Ishikawa (cell line): Measurements from ENCODE around the gene GORASP1.

Experiments
- CEBPB ChIP-seq: IDR thresholded peaks from 2 replicates; pipeline ENCODE4 v1.6.1; 2012
- CREB1 ChIP-seq: IDR thresholded peaks from 2 replicates; pipeline ENCODE4 v1.6.1; 2012; ENCODE audit warnings: low read depth
- EGR1 ChIP-seq: IDR thresholded peaks from 2 replicates; pipeline ENCODE4 v1.6.1; 2012
- EP300 ChIP-seq: IDR thresholded peaks from 2 replicates; pipeline ENCODE4 v1.6.1; 2012; ENCODE audit warnings: borderline replicate concordance
- FOXM1 ChIP-seq: IDR thresholded peaks from 2 replicates; pipeline ENCODE4 v1.6.1; 2012; ENCODE audit warnings: low read depth, borderline replicate concordance
- NFIC ChIP-seq: IDR thresholded peaks from 2 replicates; pipeline ENCODE4 v1.6.1; 2012
- RAD21 ChIP-seq: IDR thresholded peaks from 2 replicates; pipeline ENCODE4 v1.6.1; 2012; ENCODE audit warnings: low read depth
- TAF1 ChIP-seq: IDR thresholded peaks from 2 replicates; pipeline ENCODE4 v1.6.1; 2012; ENCODE audit warnings: low read depth, mild to moderate bottlenecking
- TCF12 ChIP-seq: IDR thresholded peaks from 2 replicates; pipeline ENCODE4 v1.6.1; 2012; ENCODE audit warnings: low read depth
- TEAD4 ChIP-seq: IDR thresholded peaks from 2 replicates; pipeline ENCODE4 v1.6.1; 2012
- YY1 ChIP-seq: IDR thresholded peaks from 2 replicates; pipeline ENCODE4 v1.6.1; 2012; ENCODE audit warnings: low read depth
- ZBTB7A ChIP-seq: IDR thresholded peaks from 2 replicates; pipeline ENCODE4 v1.6.1; 2012; ENCODE audit warnings: low read depth
- TF ChIP-seq, protein P1 (sequence below): IDR thresholded peaks from 2 replicates; pipeline ENCODE4 v1.6.1; 2012
- TF ChIP-seq, protein P2 (sequence below): IDR thresholded peaks from 2 replicates; pipeline ENCODE4 v1.6.1; 2012
- TF ChIP-seq, protein P3 (sequence below): IDR thresholded peaks from 2 replicates; pipeline ENCODE4 v1.6.1; 2012; ENCODE audit warnings: low read depth, mild to moderate bottlenecking

GORASP1 gene

DNA sequence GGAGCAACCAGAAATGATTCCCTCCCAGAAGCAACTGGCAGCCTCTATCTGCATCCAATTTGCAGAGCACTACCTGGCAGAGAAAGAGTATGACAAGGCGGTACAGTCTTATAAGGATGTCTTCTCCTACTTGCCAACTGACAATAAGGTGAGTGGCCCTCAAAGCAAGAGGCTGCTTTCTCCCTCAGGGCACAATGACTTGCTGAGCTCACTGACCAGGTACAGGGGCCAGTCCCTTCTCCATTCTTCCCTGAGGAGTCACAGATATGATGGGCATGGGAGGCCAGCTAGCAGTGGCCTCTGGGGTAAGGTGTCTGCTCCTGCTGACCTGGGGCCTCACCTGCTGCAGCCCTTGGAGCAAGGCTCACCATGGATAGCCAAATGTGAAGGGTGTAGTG lies 25.7 kb upstream of the GORASP1 start:
- TF ChIP-seq EGR1 = no peak
- TF ChIP-seq NFIC = no peak
- no peak for TF ChIP-seq EP300
- TF ChIP-seq, protein P1, sequence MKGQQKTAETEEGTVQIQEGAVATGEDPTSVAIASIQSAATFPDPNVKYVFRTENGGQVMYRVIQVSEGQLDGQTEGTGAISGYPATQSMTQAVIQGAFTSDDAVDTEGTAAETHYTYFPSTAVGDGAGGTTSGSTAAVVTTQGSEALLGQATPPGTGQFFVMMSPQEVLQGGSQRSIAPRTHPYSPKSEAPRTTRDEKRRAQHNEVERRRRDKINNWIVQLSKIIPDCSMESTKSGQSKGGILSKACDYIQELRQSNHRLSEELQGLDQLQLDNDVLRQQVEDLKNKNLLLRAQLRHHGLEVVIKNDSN = no peak
- no peak for TF ChIP-seq CEBPB
- TF ChIP-seq, protein P2, sequence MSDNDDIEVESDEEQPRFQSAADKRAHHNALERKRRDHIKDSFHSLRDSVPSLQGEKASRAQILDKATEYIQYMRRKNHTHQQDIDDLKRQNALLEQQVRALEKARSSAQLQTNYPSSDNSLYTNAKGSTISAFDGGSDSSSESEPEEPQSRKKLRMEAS = no peak
- no peak for TF ChIP-seq ZBTB7A
- TF ChIP-seq RAD21 = no peak
- TF ChIP-seq CREB1 = no peak
- TF ChIP-seq TAF1 = no peak
- no peak for TF ChIP-seq YY1
- no peak for TF ChIP-seq TEAD4
- no peak for TF ChIP-seq FOXM1
- TF ChIP-seq, protein P3, sequence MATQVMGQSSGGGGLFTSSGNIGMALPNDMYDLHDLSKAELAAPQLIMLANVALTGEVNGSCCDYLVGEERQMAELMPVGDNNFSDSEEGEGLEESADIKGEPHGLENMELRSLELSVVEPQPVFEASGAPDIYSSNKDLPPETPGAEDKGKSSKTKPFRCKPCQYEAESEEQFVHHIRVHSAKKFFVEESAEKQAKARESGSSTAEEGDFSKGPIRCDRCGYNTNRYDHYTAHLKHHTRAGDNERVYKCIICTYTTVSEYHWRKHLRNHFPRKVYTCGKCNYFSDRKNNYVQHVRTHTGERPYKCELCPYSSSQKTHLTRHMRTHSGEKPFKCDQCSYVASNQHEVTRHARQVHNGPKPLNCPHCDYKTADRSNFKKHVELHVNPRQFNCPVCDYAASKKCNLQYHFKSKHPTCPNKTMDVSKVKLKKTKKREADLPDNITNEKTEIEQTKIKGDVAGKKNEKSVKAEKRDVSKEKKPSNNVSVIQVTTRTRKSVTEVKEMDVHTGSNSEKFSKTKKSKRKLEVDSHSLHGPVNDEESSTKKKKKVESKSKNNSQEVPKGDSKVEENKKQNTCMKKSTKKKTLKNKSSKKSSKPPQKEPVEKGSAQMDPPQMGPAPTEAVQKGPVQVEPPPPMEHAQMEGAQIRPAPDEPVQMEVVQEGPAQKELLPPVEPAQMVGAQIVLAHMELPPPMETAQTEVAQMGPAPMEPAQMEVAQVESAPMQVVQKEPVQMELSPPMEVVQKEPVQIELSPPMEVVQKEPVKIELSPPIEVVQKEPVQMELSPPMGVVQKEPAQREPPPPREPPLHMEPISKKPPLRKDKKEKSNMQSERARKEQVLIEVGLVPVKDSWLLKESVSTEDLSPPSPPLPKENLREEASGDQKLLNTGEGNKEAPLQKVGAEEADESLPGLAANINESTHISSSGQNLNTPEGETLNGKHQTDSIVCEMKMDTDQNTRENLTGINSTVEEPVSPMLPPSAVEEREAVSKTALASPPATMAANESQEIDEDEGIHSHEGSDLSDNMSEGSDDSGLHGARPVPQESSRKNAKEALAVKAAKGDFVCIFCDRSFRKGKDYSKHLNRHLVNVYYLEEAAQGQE = no peak
- TF ChIP-seq TCF12 = no peak

DNA sequence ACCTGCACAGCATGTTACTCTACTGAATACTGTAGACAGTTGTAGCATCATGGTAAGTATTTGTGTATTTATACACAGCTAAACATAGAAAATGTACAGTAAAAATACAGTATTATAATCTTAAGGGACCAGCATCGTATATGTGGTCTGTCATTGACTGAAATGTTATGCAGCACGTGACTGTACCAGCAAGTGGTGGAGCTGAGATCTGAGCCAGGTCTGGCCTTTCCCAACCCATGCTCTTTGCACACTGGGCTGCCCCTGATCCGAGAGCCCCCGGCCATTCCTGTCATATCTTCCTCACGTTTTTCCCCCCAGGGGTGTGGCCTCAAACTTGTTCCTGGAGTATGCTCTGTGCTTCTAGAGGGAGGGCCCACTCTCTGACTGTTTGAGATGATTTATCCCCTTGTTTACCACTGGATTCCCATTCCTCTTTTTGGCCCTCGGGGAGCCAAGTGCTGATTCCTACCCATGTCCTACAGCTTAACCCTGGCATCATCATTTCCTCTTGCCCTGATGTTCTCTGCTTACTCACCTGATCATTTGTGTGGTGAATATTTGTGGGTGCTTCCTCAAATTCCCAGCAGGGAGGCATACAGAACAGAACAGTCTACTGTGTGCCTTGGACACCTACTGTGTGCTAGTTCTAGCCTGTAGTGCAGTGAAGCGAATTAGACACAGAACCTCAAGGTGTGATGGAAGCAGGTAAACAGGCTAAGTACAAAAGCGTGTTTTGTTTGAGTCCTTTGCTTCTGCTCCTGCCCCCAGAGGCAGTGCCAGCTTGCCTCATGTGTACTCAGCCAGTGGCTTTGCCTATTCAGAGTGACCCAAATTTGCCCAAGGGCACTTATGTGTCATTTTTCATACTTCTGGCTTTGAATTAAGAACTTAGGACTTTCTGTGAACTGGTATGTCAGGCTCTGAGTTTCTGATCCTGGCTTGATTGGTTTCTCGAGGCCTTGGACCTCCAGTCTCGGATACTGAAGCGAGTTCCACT lies 25.0 kb upstream of the GORASP1 start:
- TF ChIP-seq CREB1 (no peak), EGR1 (no peak), TAF1 (no peak), FOXM1 (no peak), NFIC (no peak), TEAD4 (no peak), CEBPB (no peak), ZBTB7A (no peak), RAD21 (no peak), TCF12 (no peak), EP300 (no peak), YY1 (no peak)
- TF ChIP-seq, protein P2 = no peak
- TF ChIP-seq, protein P3 = no peak
- TF ChIP-seq, protein P1 = no peak

DNA sequence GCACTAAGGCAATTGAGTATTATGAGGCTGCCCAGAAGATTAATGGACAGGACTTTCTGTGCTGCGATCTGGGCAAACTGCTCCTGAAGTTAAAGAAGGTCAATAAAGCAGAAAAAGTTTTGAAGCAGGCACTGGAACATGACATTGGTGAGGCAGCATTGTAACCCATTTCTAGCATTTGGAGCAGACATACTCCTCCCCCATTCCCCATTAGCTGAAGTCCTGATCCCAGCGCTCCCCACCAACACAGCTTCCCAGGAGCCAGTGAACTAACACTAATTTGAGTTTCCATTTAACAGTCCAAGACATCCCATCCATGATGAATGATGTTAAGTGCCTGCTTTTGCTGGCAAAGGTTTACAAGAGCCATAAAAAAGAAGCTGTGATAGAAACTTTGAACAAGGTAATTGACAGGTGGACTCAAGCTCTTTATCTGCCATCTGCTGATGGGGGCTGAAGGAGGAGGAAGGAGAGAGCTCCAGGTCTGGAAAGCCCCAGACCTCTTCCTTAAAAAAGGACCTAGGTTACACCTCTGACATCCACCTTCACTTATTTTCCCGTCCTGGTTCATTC lies 23.4 kb upstream of the GORASP1 start:
- no peak for TF ChIP-seq CREB1
- no peak for TF ChIP-seq EGR1
- TF ChIP-seq YY1 = no peak
- no peak for TF ChIP-seq TCF12

DNA sequence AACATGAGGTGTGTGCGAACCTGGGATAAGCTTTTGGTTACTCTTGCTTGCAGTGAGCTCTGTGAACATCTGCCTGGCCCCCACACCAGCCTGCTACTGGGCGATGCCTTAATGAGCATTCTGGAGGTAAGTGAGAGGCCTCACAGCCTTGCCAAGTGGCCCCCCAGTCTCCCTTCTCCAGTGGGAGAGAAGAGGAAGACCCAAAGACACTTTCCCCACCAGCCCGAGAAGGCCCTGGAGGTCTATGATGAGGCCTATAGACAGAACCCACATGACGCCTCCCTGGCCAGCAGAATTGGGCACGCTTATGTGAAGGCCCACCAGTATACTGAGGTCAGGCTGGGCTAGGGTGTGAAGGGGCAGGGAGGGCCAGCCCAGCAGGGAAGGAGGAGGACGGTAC lies 22.6 kb upstream of the GORASP1 start:
- TF ChIP-seq EGR1 (no peak), EP300 (no peak), NFIC (no peak), CEBPB (no peak), CREB1 (no peak), TAF1 (no peak), TEAD4 (no peak), FOXM1 (no peak), RAD21 (no peak)
- TF ChIP-seq, protein P3 = no peak
- TF ChIP-seq, protein P2 = no peak
- TF ChIP-seq, protein P1 = no peak
